Stimulated activated CD4-positive, alpha-beta T cell treated with anti-CD3 and anti-CD28 coated beads, Interleukin-4, amount 100 ng/mL, for 24 hours (primary cell): ENCODE results near the gene PLPPR4.
"Not testable (repeated sequence)": the region's sequence is repeated elsewhere in the genome, so short reads cannot be mapped to it uniquely, and the experiment has no call there.

ENCODE experiments used
- DNase-seq: peaks from one replicate; pipeline ENCODE4 v3.0.0-alpha.2; 2020

Gene PLPPR4

GRCh38 chr1:99264201-99265021, at the start of gene PLPPR4:
Gene PLPPR4 (plus strand): TSS chr1:99264492. CDS start chr1:99264594, 102 bp downstream.
- no peak for DNase-seq

- DNase-seq, result no peak
Measured at GRCh38 chr1:99216956-99217355, 47.3 kb upstream of the PLPPR4 start.

GRCh38 chr1:99217599-99217998, 46.7 kb upstream of the PLPPR4 start:
- no peak for DNase-seq

DNA sequence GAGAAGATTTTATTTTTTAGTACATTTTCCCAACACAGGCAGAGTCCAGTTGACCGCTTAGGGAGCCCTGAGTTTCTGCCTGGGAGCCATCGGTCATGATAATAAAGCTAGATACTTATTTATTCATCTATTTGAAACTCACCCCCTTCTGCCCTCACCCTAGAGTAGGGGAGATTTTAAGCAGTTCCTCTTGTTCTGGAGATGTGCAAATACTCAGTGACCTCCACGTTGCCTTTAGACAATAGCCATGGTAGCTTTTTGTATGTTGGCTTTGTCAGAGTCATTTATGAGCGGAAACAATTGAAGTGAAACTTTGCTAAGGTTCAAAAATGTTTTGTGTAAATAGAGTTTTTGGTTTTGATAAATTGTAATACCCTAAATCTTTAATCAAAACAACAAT, 45.7 kb upstream of the PLPPR4 start:
- DNase-seq, result no peak

DNA sequence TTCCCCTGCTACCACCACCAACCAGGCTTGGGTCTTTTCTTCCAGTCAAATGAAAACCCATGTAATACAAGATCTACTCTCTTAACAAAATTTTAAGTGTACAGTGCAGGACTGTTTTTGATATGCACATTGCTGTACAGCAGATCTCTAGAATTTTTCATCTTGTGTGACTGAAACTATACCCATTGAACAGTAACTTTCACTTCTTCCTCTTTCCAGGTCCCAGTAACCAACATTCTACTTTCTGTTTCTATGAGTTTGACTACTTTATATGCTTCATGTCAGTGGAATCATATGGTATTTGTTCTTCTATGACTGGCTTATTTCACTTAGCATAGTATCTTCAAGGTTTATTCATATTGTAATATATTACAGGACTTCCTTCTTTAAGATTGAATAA, 45.3 kb upstream of the PLPPR4 start:
- no peak for DNase-seq

DNA sequence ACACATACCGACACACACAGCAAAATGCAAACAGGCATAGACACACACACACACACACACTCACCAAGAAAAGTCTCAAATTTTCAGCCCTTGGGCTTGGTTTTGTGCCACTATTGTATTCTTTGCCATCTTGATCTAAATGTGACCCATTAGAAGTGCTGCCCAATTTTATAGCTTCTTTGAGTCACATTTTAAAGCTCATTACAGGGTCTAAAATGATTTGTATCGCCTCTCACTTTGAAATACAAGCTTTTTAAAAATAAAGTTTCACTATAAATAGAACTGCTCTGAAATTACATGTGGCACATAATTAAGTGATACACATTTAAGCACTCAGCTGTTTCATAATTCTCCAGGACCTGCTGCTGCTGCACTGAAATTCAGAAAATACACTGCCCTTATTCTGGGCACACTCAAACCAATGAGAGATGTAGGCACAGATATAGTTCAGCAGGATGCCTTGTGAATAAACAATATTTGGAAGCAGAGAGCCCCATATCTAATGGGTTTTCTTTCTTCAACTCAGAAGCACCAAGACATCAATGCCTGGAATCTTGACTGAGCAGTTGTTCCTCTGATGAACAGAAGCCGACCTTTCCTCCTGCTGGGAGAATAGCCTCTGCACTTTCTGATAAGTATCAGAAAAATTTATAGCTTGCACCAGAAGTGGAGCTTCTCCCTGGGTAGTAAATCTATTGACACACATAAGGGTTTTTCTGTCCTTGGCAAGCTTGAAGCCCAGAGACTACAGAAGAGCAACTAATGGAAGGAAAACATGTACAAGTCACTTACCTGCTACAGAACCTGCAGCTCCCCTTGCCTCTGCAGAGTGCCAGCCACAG, 37.0 kb upstream of the PLPPR4 start:
- DNase-seq, result no peak

DNA sequence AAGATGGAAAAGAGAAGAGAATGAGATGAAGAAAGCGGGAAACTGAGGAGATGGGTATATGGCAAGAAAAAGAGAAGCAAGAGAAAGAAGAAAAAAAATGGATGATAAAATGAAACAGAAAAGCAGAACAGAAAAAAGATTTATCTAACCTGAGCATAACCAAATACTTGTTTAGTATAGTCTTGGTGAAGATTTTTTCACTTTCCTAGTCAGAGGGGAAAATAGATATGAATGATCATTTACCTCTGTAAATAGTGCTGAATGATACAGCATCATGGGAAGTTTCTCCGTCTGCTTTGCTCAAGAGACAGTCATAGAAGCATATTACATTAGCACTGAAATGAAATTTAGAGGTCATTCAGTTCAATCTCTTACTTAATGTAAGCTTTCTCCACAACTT, 36.1 kb upstream of the PLPPR4 start:
- no peak for DNase-seq

- no peak for DNase-seq
Measured at GRCh38 chr1:99229122-99229521, 35.2 kb upstream of the PLPPR4 start.

GRCh38 chr1:99230695-99231094, 33.6 kb upstream of the PLPPR4 start:
- DNase-seq, result no peak

GRCh38 chr1:99232172-99232571, 32.1 kb upstream of the PLPPR4 start:
- DNase-seq, result no peak

DNA sequence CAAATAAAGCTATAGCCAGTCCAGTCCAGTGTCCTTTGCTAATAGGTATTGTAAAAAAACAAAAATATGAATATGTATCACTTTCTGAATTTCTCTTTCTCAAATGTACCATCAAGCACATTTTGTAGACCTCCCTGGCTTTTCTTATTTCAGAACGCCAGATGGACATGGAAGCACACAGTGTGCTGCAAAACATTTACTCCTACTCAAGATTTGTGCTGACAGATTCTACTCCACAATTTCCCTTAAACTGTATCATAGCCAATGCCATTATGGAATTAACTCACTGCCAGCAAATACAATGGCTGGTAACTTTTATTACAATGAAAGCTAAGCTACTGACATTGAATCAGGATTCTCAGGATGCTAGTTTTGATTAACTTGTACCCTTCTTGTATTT, 30.8 kb upstream of the PLPPR4 start:
- DNase-seq, result no peak

DNA sequence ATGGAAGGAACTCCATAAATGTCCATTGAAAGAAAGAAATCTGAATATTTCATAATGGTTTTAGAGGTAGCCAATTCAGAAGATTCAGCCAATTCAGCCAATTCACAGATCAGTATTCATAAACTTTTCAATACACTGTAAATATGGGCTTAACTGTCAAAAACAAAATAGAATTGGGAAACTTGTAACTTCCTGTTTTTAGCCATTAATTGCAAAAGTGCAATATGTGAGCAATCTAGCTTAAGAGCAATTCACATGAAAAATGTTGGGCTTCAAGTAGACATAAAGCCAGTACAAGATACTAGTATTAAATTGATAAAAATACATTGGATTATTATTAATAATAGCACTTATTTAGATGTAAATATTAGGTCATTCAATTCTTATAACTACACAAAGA, 27.5 kb upstream of the PLPPR4 start:
- DNase-seq, result no peak

GRCh38 chr1:99239690-99240089, 24.6 kb upstream of the PLPPR4 start:
- DNase-seq, result no peak

GRCh38 chr1:99240621-99241020, 23.7 kb upstream of the PLPPR4 start:
- no peak for DNase-seq

DNA sequence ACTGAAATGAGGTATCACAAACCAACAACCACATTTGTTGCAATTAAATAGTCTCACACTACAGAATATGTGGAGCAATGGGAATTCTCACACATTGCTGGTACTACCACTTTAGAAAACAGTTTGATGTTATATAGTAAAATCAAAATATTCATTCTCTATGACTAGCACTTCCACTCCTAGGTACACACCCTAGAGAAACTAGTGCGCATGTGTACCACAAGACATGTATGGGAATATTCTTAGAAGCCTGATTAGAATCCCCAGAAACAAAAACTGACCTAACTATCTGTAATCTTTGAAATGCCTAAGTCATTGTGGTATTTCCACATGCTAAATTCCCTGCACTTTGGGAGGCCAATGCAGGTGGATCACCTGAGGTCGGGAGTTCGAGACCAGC, 18.1 kb upstream of the PLPPR4 start:
- no peak for DNase-seq

DNA sequence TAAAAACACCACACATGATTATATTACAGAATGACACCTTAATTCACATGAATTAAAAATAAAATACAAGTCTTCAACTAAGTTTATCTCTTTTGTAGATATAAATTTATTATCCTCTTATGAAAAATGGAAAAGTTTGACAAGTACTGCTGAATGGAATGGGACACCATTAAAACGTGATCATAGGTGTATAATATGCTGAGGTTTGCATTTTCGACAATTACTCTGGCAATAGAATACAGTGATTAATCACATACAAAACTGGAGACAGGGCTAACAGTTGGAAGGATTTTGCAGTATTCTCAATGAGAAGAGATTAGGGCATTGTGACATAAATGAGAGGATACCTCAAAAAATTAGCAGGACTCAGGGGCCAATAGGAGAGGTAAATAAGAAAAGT, 17.1 kb upstream of the PLPPR4 start:
- DNase-seq, result no peak

DNA sequence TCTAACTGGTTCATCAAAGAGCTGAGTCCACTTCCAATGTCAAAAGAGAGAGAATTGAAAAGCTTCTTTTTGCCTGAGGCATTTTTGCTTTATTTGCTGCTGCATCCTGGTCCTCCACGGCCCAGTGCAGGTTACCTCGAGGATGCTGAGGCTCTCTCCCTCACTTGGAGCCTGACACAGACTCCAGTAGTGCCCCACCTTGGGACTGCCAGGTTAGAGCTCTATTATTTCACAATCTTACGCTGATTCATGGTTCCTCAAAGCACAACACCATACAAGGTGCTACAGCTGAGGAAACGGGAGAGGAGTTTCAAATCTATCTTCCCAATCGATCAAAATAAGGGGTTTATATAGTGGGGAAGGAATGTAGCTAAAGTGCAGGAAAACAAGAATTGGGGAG, 13.6 kb upstream of the PLPPR4 start:
- no peak for DNase-seq

DNA sequence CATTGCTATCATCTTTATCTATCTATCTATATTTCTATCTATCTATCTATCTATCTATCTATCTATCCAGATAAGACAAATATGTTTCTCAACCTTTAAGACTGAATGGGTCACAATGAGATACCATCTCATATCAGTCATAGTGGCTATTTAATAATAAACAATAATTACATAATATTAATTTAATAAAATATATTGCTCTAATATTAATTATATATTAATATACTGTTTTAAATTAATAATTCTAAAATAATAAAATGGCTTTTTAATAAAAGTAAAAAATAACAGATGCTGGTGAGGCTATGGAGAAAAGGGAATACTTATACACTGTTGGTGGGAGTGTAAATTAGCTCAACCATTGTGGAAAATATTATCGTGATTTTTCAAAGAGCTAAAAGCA, 13.0 kb upstream of the PLPPR4 start:
- no peak for DNase-seq

DNA sequence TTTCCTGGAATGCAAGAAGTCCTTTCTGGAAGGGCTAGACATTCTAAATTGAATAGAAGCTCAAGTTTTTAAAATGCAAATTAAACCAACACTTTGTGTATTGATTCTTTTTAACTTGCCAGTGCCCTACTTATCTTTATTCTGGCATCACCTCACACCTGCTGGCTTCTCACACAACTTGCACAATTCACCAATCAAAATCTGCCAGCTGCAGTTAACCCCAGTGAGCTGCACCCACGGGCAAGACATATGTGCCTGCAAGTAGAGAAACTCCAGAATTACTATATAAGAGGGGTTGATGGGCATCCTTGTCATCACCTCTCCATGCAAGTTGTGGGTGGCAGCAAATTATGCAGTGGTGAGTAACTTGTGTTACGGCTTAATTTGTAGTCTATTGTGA, 11.7 kb upstream of the PLPPR4 start:
- no peak for DNase-seq

- not testable (repeated sequence) for DNase-seq
Measured at GRCh38 chr1:99260402-99260801, 3.9 kb upstream of the PLPPR4 start.

DNA sequence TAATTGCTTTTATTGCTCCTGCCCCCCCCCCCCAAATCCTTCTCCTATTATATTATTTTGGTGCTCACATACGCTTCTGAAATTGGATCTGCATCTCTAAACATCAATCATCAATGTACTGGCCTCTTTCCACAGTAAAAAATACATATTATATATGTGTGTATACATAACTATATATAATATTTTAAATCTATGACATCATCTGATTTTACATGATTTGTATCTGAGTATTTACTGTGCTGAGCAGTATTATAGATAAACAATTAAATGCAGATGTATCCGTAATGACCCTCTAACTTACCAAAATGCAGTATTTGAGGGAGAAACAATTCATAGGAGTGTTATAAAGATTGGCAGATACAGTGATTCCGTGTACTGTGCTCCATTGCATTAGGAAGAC, 832 bp downstream of the PLPPR4 start:
- DNase-seq, result no peak

GRCh38 chr1:99266726-99267125, 2.4 kb downstream of the PLPPR4 start:
- no peak for DNase-seq

GRCh38 chr1:99268021-99268420, 3.7 kb downstream of the PLPPR4 start:
- DNase-seq, result no peak

GRCh38 chr1:99269321-99269720, 5.0 kb downstream of the PLPPR4 start:
- no peak for DNase-seq
